OCI-LY3 (cell line): ENCODE data around the gene KCNMA1.

ENCODE experiments used
- H2AFZ ChIP-seq: fragments of 200-600, 300-600 bp; shearing (Covaris generic); 2 replicates; pipeline ENCODE4 v1.6.0; 2014; ENCODE audit warnings: antibody characterized with exemption, low read depth, low read length
- H3K27ac ChIP-seq: fragments of 200-600, 300-600 bp; sonication (generic); 2 replicates; pipeline ENCODE4 v1.5.1; 2014; ENCODE audit warnings: mild to moderate bottlenecking, low read length, moderate library complexity, mixed read lengths
- H3K27me3 ChIP-seq: fragments of 200-600, 300-600 bp; sonication (generic); 2 replicates; pipeline ENCODE4 v1.6.1; 2014; ENCODE audit warnings: low read depth, low read length, mixed read lengths
- H3K36me3 ChIP-seq: fragments of 200-600, 300-600 bp; sonication (generic); replicated peaks from 2 replicates; pipeline ENCODE3; 2014; ENCODE audit warnings: low read depth, low read length, mixed read lengths
- H3K4me1 ChIP-seq: fragments of 300-600, 200-600 bp; sonication (generic); 2 replicates; pipeline ENCODE4 v1.6.1; 2014; ENCODE audit warnings: low read length, mixed read lengths
- H3K4me2 ChIP-seq: fragments of 200-600, 300-600 bp; sonication (generic); 2 replicates; pipeline ENCODE4 v1.6.1; 2014; ENCODE audit warnings: low read length, mixed read lengths
- H3K4me3 ChIP-seq: fragments of 300-600, 200-600 bp; sonication (generic); 2 replicates; pipeline ENCODE4 v1.5.1; 2014; ENCODE audit warnings: antibody characterized with exemption, mild to moderate bottlenecking, low read length, moderate library complexity
- H3K79me2 ChIP-seq: fragments of 300-600, 200-600 bp; shearing (Covaris generic); 2 replicates; pipeline ENCODE4 v1.6.1; 2014; ENCODE audit warnings: mild to moderate bottlenecking, low read length, mixed read lengths
- H3K9ac ChIP-seq: fragments of 300-600, 200-600 bp; shearing (Covaris generic); 2 replicates; pipeline ENCODE4 v1.6.0; 2014; ENCODE audit warnings: mild to moderate bottlenecking, low read length, moderate library complexity
- H3K9me3 ChIP-seq: fragments of 200-600, 300-600 bp; shearing (Covaris generic); 2 replicates; pipeline ENCODE4 v1.6.1; 2014; ENCODE audit warnings: low read length, mixed read lengths; ENCODE audit not compliant: insufficient read depth
- H4K20me1 ChIP-seq: fragments of 200-600, 300-600 bp; sonication (generic); 2 replicates; pipeline ENCODE4 v1.6.1; 2016; ENCODE audit warnings: low read length, mixed read lengths; ENCODE audit not compliant: insufficient read depth
- CTCF ChIP-seq: fragments of 200-600, 300-600 bp; sonication (generic); IDR thresholded peaks from 2 replicates; pipeline ENCODE4 v1.5.1; 2014; ENCODE audit warnings: antibody characterized with exemption, low read length, low read depth
- EZH2phosphoT487 ChIP-seq: fragments of 200-600 bp; shearing (Covaris generic); IDR thresholded peaks from 2 replicates; pipeline ENCODE4 v1.6.1; 2018; ENCODE audit warnings: antibody characterized with exemption, mixed run types, low read depth

Gene KCNMA1

GRCh38 chr10:77446700-77447099 is 190.9 kb downstream of the KCNMA1 start:
- H4K20me1 ChIP-seq, result peaks cover 49% of the 10 kb centered on the region
- no peaks in the 10 kb centered on the region for H3K9me3 ChIP-seq
- peaks cover 5% of the 10 kb centered on the region for H3K36me3 ChIP-seq
- TF ChIP-seq EZH2phosphoT487, result no peak
- TF ChIP-seq CTCF, result no peak
- no peak overlapping the region for H3K9ac ChIP-seq
- H3K27me3 ChIP-seq, result no peaks in the 10 kb centered on the region
- no peak overlapping the region for H3K27ac ChIP-seq
- H3K4me1 ChIP-seq, result no peaks in the 10 kb centered on the region
- no peak overlapping the region for H3K4me2 ChIP-seq
- H2AFZ ChIP-seq, result no peak overlapping the region
- no peak overlapping the region for H3K4me3 ChIP-seq
- no peaks in the 10 kb centered on the region for H3K79me2 ChIP-seq

- no peak for TF ChIP-seq CTCF
- TF ChIP-seq EZH2phosphoT487, result no peak
- no peaks in the 10 kb centered on the region for H3K4me1 ChIP-seq
- no peaks in the 10 kb centered on the region for H3K9me3 ChIP-seq
- H3K27me3 ChIP-seq, result no peaks in the 10 kb centered on the region
- peaks cover 46% of the 10 kb centered on the region for H4K20me1 ChIP-seq
- H3K9ac ChIP-seq, result no peak overlapping the region
- no peaks in the 10 kb centered on the region for H3K36me3 ChIP-seq
- H3K79me2 ChIP-seq, result no peaks in the 10 kb centered on the region
- H3K4me2 ChIP-seq, result no peak overlapping the region
- H3K4me3 ChIP-seq, result no peak overlapping the region
- no peak overlapping the region for H2AFZ ChIP-seq
- H3K27ac ChIP-seq, result no peak overlapping the region
Observed at GRCh38 chr10:77445547-77445946, 192.1 kb downstream of the KCNMA1 start.

GRCh38 chr10:77444041-77444440 is 193.6 kb downstream of the KCNMA1 start:
- H3K4me1 ChIP-seq, result no peaks in the 10 kb centered on the region
- no peak overlapping the region for H3K4me2 ChIP-seq
- no peak overlapping the region for H3K9ac ChIP-seq
- no peak overlapping the region for H3K27ac ChIP-seq
- no peaks in the 10 kb centered on the region for H3K27me3 ChIP-seq
- TF ChIP-seq EZH2phosphoT487 (no peak), CTCF (no peak)
- H3K79me2 ChIP-seq, result no peaks in the 10 kb centered on the region
- H4K20me1 ChIP-seq, result peaks cover 58% of the 10 kb centered on the region
- H3K9me3 ChIP-seq, result no peaks in the 10 kb centered on the region
- H2AFZ ChIP-seq, result no peak overlapping the region
- no peak overlapping the region for H3K4me3 ChIP-seq
- H3K36me3 ChIP-seq, result no peaks in the 10 kb centered on the region

- Histone ChIP-seq H3K27ac (no peak overlapping the region), H4K20me1 (peaks cover 58% of the 10 kb centered on the region), H3K36me3 (no peaks in the 10 kb centered on the region), H3K27me3 (no peaks in the 10 kb centered on the region), H3K79me2 (no peaks in the 10 kb centered on the region), H3K4me3 (no peak overlapping the region), H3K4me1 (no peaks in the 10 kb centered on the region), H3K9me3 (no peaks in the 10 kb centered on the region), H2AFZ (no peak overlapping the region), H3K4me2 (no peak overlapping the region), H3K9ac (no peak overlapping the region)
- TF ChIP-seq CTCF, result no peak
Observed at GRCh38 chr10:77442699-77443189, 194.9 kb downstream of the KCNMA1 start.
